ENCODE results near the gene EFCAB13. TPM values are rescaled to one million over a fixed set of nuclear protein-coding genes. Genes with fewer than 3 reads are reported as not detected.
A peak's percentile ranks its signal among the peaks of the same experiment; 100 is the strongest.

EFCAB13 gene
- total and polyA plus RNA-seq, 2 of the 4 experiments (the other 2 are of a cell fraction), result 0.77 to 1.4 TPM

- H4K91ac ChIP-seq (ENCODE audit: insufficient read depth, low read depth, low read length), result no peak overlapping the region
- H3K23ac ChIP-seq (ENCODE audit: low read depth, low read length), result no peak overlapping the region
- WGBS, 2 experiments (ENCODE audit: extremely low coverage in 2 of 2, insufficient read length in 1 of 2), result 92% methylated on average over 2 of the region's 6 CpGs; no CpG with 5 or more reads in 1 of the 2 experiments
- BruUV-seq (replicated peaks), result no TSS peak
- peaks cover 45% of the 10 kb centered on the region for H3K36me3 ChIP-seq (ENCODE audit: control insufficient read depth, insufficient read depth, low read length)
- H3K4me2 ChIP-seq (ENCODE audit: low read depth, low read length), result no peak overlapping the region
- CTCF ChIA-PET, result no interaction called here
- peaks cover 4 to 11% of the 10 kb centered on the region in 2 experiments; a peak in 3 of 4 replicates for H3K79me1 ChIP-seq (ENCODE audit: low read depth in 1 of 2, low read length in 2 of 2)
- no peak overlapping the region for H2AFZ ChIP-seq (replicated peaks; ENCODE audit: low read length, poor library complexity)
- no peaks in the 10 kb centered on the region for H4K20me1 ChIP-seq (ENCODE audit: insufficient read depth, low read length)
- no peak overlapping the region for H3K4me3 ChIP-seq (ENCODE audit: insufficient read depth, low read depth, low read length)
- no peak overlapping the region for H2AK9ac ChIP-seq (replicated peaks; ENCODE audit: low read depth, low read length, poor library complexity)
- peak overlapping the region; percentile 3; the same call in 1 of the 2 replicates for H3K14ac ChIP-seq (replicated peaks; ENCODE audit: low read depth, low read length)
- H3K9me1 ChIP-seq (ENCODE audit: insufficient read depth, low read length), result peaks cover 24% of the 10 kb centered on the region
- no peak overlapping the region for H3K56ac ChIP-seq (ENCODE audit: extremely low read depth, insufficient read depth, low read length)
- intact Hi-C loops (cut with micrococcal nuclease), result loop anchor here (2.0 kb wide), 1 partner anchor 29 kb away; no protein-coding TSS in a partner anchor
- POLR2A ChIA-PET (ENCODE audit: unreplicated experiment), result no interaction called here
- H3K27me3 ChIP-seq (ENCODE audit: control insufficient read depth, insufficient read depth, low read length), result no peaks in the 10 kb centered on the region
- no peak overlapping the region for H4K8ac ChIP-seq (ENCODE audit: low read depth in 2 of 2, low read length in 2 of 2)
- ATAC-seq (ENCODE audit: low read depth) (no peak), DNase-seq (no peak)
- dilution Hi-C loops (cut with HindIII; ENCODE audit: low sequenced_read_pairs, unreplicated experiment), result no loop called here
- H2BK5ac ChIP-seq (ENCODE audit: low read depth, low read length, poor library complexity, severe bottlenecking), result no peak overlapping the region
- H2BK15ac ChIP-seq (ENCODE audit: low read depth, low read length), result 0 out of 3 replicates have a peak overlapping the region, but pooled peaks have one; percentile 61
- H2BK20ac ChIP-seq (ENCODE audit: low read depth, low read length), result no peak overlapping the region
- H3K18ac ChIP-seq (ENCODE audit: low read depth, low read length), result no peak overlapping the region
- H3K9ac ChIP-seq (ENCODE audit: low read depth, low read length), result no peak overlapping the region
- peaks cover 7% of the 10 kb centered on the region for H3K4me1 ChIP-seq (ENCODE audit: control insufficient read depth, insufficient read depth, low read length)
- no peaks in the 10 kb centered on the region for H3K9me3 ChIP-seq (ENCODE audit: control insufficient read depth, insufficient read depth, low read length)
- no peak overlapping the region for H2BK120ac ChIP-seq (ENCODE audit: low read depth, low read length)
- H2AK5ac ChIP-seq (ENCODE audit: low read depth, low read length), result peak overlapping the region; percentile 63
- no peak overlapping the region for H3K27ac ChIP-seq (ENCODE audit: insufficient read depth, low read length)
- peak overlapping the region; percentile 25; the same call in 1 of the 2 replicates for H3K4ac ChIP-seq (ENCODE audit: low read depth, low read length)
- TF ChIP-seq RCOR1 (IDR thresholded peaks at IDR 0.05; ENCODE audit: insufficient replicate concordance, low read length), result no peak
- in situ Hi-C loops (cut with MboI; ENCODE audit: low sequenced_read_pairs), result no loop called here
- no peak overlapping the region; the same call in 1 of the 2 replicates for H4K5ac ChIP-seq (ENCODE audit: low read depth, low read length)
Observed at GRCh38 chr17:47295874-47296255, 27.9 kb upstream of the EFCAB13 start.

All from IMR-90 (cell line).